Mesothelial cell of epicardium (in vitro differentiated cells): Measurements from ENCODE around the gene MUC21. TPM values are rescaled to one million over a fixed set of nuclear protein-coding genes. Genes with fewer than 3 reads are reported as not detected.

Experiments used
- DNase-seq, 2 experiments: peaks; one replicate each; pipeline ENCODE4 v3.0.0; 2021; ENCODE audit warnings: low spot score in 2 of 2; ENCODE audit not compliant: unreplicated experiment in 2 of 2
- H3K27ac Mint-ChIP-seq: 2 replicates; pipeline ENCODE4 v1.8.0; 2021; ENCODE audit warnings: mixed read lengths
- H3K27me3 Mint-ChIP-seq: 2 replicates; pipeline ENCODE4 v1.8.0; 2021; ENCODE audit warnings: low read depth, mixed read lengths
- H3K36me3 Mint-ChIP-seq: 2 replicates; pipeline ENCODE4 v1.8.0; 2021; ENCODE audit warnings: mixed read lengths
- H3K4me1 Mint-ChIP-seq: 2 replicates; pipeline ENCODE4 v1.8.0; 2021; ENCODE audit warnings: mixed read lengths
- H3K4me3 Mint-ChIP-seq: 2 replicates; pipeline ENCODE4 v1.8.0; 2021; ENCODE audit warnings: mild to moderate bottlenecking, moderate library complexity, mixed read lengths
- H3K9me3 Mint-ChIP-seq: 2 replicates; pipeline ENCODE4 v1.8.0; 2021; ENCODE audit warnings: mixed read lengths
- CTCF ChIP-seq: fragments of 200-600 bp; sonication (generic); IDR thresholded peaks from one replicate; pipeline ENCODE4 v1.5.0; 2021; ENCODE audit warnings: antibody characterized with exemption; ENCODE audit not compliant: unreplicated experiment
- total RNA-seq: library from RNA; stranded (reverse); gene quantifications from 3 replicates; pipeline ENCODE4 v1.2.1, GENCODE V29; 2021

The MUC21 gene
- total RNA-seq, 1 donor from 2014 or later: not detected

GRCh38 chr6:31002471-31002870 is 19.0 kb downstream of the MUC21 start:
- DNase-seq: no peak
- H3K4me3 Mint-ChIP-seq: no peak overlapping the region
- peaks cover 3% of the 10 kb centered on the region for H3K9me3 Mint-ChIP-seq
- no peak overlapping the region for H3K27ac Mint-ChIP-seq
- H3K27me3 Mint-ChIP-seq: no peaks in the 10 kb centered on the region
- peaks cover 16% of the 10 kb centered on the region for H3K4me1 Mint-ChIP-seq
- no peaks in the 10 kb centered on the region for H3K36me3 Mint-ChIP-seq
- no peak for TF ChIP-seq CTCF

GRCh38 chr6:31004794-31005193 is 21.3 kb downstream of the MUC21 start:
- DNase-seq: no peak
- Mint-ChIP-seq H3K9me3 (peaks cover 2% of the 10 kb centered on the region), H3K4me1 (peaks cover 28% of the 10 kb centered on the region), H3K27me3 (no peaks in the 10 kb centered on the region), H3K27ac (no peak overlapping the region), H3K4me3 (no peak overlapping the region), H3K36me3 (no peaks in the 10 kb centered on the region)
- no peak for TF ChIP-seq CTCF

- H3K9me3 Mint-ChIP-seq: no peaks in the 10 kb centered on the region
- H3K27me3 Mint-ChIP-seq: no peaks in the 10 kb centered on the region
- TF ChIP-seq CTCF: no peak
- peaks cover 31% of the 10 kb centered on the region for H3K4me1 Mint-ChIP-seq
- peak overlapping the region; percentile 30 for H3K27ac Mint-ChIP-seq
- no peaks in the 10 kb centered on the region for H3K36me3 Mint-ChIP-seq
- H3K4me3 Mint-ChIP-seq: no peak overlapping the region
- DNase-seq: no peak
Measured at GRCh38 chr6:31005249-31006020, 21.9 kb downstream of the MUC21 start.

GRCh38 chr6:31007694-31008093 is 24.2 kb downstream of the MUC21 start:
- H3K27ac Mint-ChIP-seq: peak overlapping the region; percentile 80
- H3K4me3 Mint-ChIP-seq: no peak overlapping the region
- peaks cover 31% of the 10 kb centered on the region for H3K4me1 Mint-ChIP-seq
- DNase-seq: no peak
- TF ChIP-seq CTCF: no peak
- peaks cover under 1% of the 10 kb centered on the region for H3K27me3 Mint-ChIP-seq
- no peaks in the 10 kb centered on the region for H3K36me3 Mint-ChIP-seq
- H3K9me3 Mint-ChIP-seq: no peaks in the 10 kb centered on the region

- Mint-ChIP-seq H3K27ac (peak overlapping the region; percentile 80), H3K9me3 (no peaks in the 10 kb centered on the region), H3K4me3 (no peak overlapping the region), H3K36me3 (no peaks in the 10 kb centered on the region), H3K4me1 (peaks cover 31% of the 10 kb centered on the region), H3K27me3 (peaks cover 2% of the 10 kb centered on the region)
- TF ChIP-seq CTCF: no peak
- DNase-seq: no peak
Measured at GRCh38 chr6:31008165-31008564, 24.6 kb downstream of the MUC21 start.

- Mint-ChIP-seq H3K27ac (no peak overlapping the region), H3K36me3 (no peaks in the 10 kb centered on the region), H3K4me1 (peaks cover 34% of the 10 kb centered on the region), H3K9me3 (peaks cover 4% of the 10 kb centered on the region), H3K4me3 (no peak overlapping the region), H3K27me3 (peaks cover 2% of the 10 kb centered on the region)
- DNase-seq: no peak
- TF ChIP-seq CTCF: no peak
Measured at GRCh38 chr6:31009731-31010130, 26.2 kb downstream of the MUC21 start.
